ENCODE data around the gene CHST12.
"Not testable (repeated sequence)": the region's sequence is repeated elsewhere in the genome, so short reads cannot be mapped to it uniquely, and the experiment has no call there.

Gene CHST12

GRCh38 chr7:2403014-2403717 lies at the start of gene CHST12:
CHST12 (plus strand) TSS chr7:2403611; CDS start chr7:2432640, 29,029 bp downstream.
- DNase-seq = peak; percentile 96

- no peak for DNase-seq
These were observed 49.5 kb upstream of the CHST12 start for GRCh38 chr7:2353936-2354185.

GRCh38 chr7:2354186-2354938 lies 49.0 kb upstream of the CHST12 start, which contains the start of gene EIF3B:
EIF3B (plus strand) TSS chr7:2354827; CDS start chr7:2354922, 95 bp downstream.
- DNase-seq = peak; percentile 93

GRCh38 chr7:2354939-2355704 lies 48.3 kb upstream of the CHST12 start:
- DNase-seq = peak; percentile 49

DNA sequence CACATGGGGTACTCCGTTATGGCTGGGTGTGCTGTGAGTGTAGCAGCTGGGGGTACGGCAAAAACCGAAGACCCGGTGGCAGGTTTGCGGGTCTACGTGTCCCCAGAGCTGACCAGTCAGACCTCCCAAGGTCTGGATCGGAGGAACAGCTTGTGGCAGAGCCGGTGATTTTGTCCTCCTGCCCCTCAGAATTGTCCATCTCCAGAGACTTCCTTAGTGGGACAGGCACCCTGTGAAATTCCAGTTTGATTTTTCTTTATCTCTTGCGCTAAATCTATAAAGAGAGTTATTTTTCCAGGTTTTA lies 47.8 kb upstream of the CHST12 start:
- no peak for DNase-seq

GRCh38 chr7:2357165-2357564 lies 46.2 kb upstream of the CHST12 start:
- DNase-seq = no peak

GRCh38 chr7:2357571-2357970 lies 45.8 kb upstream of the CHST12 start:
- no peak for DNase-seq

GRCh38 chr7:2358968-2359527 lies 44.4 kb upstream of the CHST12 start:
- no peak for DNase-seq

DNA sequence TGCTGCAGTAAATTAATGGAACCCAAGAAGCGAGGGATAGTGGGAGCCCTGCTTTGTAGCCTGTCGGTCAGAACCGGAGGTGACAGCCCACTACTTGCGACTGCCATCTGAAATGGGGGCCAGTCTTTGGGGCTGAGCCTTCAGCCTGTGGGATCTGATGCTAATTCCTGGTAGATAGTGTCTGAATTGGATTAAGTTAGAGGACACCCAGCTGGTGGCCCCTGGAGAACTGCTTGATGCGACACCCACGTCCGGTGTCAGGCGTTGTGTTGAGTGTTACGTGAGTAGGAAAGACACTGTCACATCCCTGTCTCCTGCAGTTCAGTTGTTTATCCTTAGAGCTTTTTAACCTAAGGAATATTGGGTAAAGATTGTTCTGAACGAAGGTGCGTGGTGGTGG lies 43.8 kb upstream of the CHST12 start:
- no peak for DNase-seq

- no peak for DNase-seq
These were observed 42.6 kb upstream of the CHST12 start for GRCh38 chr7:2360796-2361195.

DNA sequence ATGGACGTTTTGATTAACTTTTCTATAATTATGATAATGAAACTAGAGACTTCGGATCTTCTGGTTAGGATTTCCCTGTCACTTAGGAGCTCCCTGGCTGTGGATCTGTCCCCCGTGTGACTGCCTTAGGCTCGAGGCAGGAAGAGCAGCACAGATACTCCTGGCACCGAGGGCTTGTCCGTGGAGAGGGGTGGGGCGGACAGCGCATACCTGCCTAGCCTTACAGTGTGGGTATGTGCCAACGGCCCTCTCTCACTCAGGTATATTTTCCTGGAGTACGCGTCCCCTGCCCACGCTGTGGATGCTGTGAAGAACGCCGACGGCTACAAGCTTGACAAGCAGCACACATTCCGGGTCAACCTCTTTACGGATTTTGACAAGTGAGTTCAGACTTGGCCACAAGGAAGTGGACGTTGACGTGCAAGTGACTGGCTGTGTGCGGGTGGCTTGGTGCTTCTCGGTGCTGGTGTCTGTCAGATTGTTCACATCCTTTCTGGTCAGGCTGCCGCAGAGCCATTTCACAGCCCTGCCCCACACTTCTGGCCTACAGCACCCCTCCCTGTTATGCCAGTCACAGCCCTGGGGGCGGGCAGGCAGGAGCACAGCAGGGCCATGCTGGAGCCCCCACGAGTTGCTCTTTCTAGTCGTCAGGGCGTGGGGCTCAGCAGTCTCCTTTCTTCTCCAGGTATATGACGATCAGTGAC lies 40.9 kb upstream of the CHST12 start:
- no peak for DNase-seq

- DNase-seq = no peak
These were observed 34.3 kb upstream of the CHST12 start for GRCh38 chr7:2369139-2369538.

DNA sequence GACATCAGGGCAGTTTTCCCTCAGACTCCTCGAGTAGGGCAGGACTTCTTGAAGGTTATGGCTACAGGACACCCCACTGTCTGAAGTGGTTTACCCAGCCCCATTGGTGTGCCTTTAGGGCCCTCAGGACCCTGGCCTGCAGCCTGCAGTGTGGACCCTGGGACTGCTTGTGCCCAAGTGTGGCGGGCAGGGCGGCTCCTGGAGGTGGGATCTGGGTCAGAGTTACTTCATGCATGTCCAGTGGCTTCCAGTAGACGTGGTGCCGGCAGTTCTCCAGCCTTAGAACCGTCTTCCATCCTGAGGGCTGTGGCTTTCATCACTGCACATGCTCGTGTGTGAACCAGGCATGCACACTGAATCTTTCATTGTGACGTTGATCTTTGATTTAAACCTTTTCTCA lies 32.1 kb upstream of the CHST12 start:
- DNase-seq = no peak

- DNase-seq = no peak
These were observed 30.7 kb upstream of the CHST12 start for GRCh38 chr7:2372724-2373123.

DNA sequence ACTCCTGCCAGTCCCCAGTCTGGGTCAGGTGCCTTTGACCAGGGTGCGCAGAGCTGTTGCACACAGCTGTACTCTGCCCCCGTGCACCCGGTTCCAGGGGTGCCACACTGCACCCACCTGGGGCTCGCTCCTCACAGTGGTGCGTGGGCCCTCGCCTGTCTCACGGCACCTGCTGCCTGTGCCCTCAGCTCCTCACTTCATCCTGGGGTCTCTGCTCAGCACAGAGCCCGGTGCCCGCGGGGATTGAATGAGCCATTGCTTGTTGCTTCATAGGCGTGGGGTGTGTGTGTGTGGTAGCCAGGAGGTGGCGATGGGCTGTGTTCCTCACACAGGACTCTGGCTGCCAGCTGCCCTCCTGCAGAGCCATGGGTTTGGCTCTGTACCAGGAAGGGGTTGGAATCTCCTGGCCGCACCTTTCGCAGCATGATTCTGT lies 30.3 kb upstream of the CHST12 start:
- no peak for DNase-seq

DNA sequence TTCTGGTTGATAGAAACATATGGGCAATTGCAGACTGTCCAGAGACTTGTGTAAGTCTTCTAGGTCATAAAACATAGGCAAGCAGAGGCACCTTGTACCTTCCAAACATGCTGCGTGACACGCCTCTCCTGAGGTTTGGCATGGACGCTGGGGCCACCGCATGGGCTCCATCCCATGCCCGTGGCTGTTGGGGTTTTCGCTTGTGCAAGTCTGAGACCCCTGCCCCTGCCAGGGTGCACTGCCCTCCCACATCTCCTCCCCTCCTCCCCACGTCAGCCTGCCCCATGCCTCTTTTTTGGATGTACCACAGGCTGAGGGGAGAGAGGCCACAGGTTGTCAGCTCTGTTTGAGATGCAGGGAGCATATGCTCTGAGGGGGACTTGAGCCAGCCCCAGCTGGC lies 29.8 kb upstream of the CHST12 start:
- DNase-seq = no peak

DNA sequence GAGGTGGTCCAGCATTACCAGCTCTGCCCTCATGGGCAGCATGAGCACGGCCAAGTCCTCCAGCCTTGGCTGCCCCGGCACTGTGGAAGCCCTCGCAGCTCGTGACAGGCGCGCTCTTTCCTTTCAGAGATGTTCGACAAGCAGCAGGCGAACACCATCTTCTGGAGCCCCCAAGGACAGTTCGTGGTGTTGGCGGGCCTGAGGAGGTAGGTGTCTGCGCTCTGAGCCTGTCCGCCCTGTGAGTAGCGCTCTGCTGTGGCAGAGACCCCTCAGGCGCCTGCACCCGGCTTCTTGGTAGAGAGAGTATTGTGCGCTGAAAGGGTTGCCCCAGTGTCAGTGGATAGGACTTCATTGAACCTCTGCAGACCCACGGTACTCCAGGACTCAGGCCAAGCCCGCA lies 29.0 kb upstream of the CHST12 start:
- DNase-seq = no peak

DNA sequence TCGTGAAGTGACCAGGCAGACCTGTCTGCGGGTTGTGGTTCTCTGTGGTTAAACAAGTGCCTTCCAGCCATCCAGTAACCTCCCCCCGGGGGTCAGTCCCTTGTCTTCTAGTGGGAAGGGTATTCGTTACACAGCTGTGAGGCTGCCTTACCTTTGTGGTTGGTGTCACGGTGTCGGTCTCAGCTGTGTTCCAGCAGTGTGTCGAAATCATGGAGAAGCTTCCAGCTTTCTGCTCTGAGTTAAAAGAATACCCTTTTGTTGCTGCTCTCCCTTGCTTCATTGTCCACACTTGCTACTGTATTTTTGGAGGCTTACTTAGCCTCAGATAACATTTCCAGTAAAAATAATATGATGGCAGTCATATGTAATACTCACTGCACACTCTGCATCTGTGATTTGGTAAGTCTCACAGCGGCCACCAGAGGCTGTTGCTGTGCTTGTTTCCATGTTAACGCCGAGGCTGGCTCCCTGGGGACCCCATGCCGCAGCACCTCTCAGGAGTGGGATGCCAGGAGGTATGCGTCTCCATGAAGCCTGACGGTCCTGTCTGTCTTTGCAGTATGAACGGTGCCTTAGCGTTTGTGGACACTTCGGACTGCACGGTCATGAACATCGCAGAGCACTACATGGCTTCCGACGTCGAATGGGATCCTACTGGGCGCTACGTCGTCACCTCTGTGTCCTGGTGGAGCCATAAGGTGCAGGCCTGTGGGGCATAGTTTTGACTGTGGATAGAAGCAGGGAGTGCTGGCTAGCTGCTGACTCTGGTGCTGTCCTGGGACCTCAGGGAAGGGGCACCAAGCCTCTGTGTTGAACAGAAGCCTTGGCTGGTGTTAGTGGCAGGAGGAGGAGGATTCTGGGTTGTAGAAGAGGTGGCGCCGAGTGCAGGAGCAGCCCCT lies 28.3 kb upstream of the CHST12 start:
- DNase-seq = no peak

- DNase-seq = no peak
These were observed 26.9 kb upstream of the CHST12 start for GRCh38 chr7:2376351-2377154.

- not testable (repeated sequence) for DNase-seq
These were observed 25.9 kb upstream of the CHST12 start for GRCh38 chr7:2377492-2377891.

- DNase-seq = not testable (repeated sequence)
These were observed 25.3 kb upstream of the CHST12 start for GRCh38 chr7:2378125-2378524.
